HEK293 (cell line): ENCODE measurements around the gene CRYBG1.

Experiments
- CTCF ChIA-PET: fragments of 350-600 bp; formaldehyde crosslinking; extraction: SDS; loops from one replicate; lab custom pipeline; 2021; ENCODE audit warnings: antibody characterized with exemption; lab: Yijun Ruan, JAX
- POLR2A ChIA-PET: fragments of 300-600 bp; formaldehyde crosslinking; extraction: SDS; loops from one replicate; lab custom pipeline; 2020; ENCODE audit warnings: antibody characterized with exemption, inconsistent platforms; lab: Yijun Ruan, JAX
- H3K27ac ChIP-seq: fragments of 200-500 bp; sonication (Bioruptor generic); 2 replicates; pipeline ENCODE4 v1.5.1; 2014; ENCODE audit warnings: low read depth, low read length, control low read depth, inconsistent platforms; ENCODE audit errors: extremely low read depth
- H3K36me3 ChIP-seq, 2 experiments: fragments of 200-500 bp in 1 of 2; sonication (Bioruptor generic) in 1 of 2; 1 replicate in 1 of 2; 2 replicates in 1 of 2; pipeline ENCODE4 v1.5.1; 2014 to 2017; ENCODE audit warnings: inconsistent platforms in 2 of 2, low read length in 2 of 2; ENCODE audit not compliant: control insufficient read depth in 2 of 2, insufficient read depth in 1 of 2
- H3K4me1 ChIP-seq: fragments of 200-500 bp; sonication (Bioruptor generic); 2 replicates; pipeline ENCODE4 v1.5.1; 2014; ENCODE audit warnings: mild to moderate bottlenecking, low read length, inconsistent platforms; ENCODE audit not compliant: control insufficient read depth, insufficient read depth
- H3K4me3 ChIP-seq: 2 replicates; pipeline ENCODE4 v1.5.1; 2011; ENCODE audit warnings: low read depth, mild to moderate bottlenecking, control low read depth, low read length, moderate library complexity
- H3K9me3 ChIP-seq: fragments of 200-500 bp; sonication (Bioruptor generic); 2 replicates; pipeline ENCODE4 v1.5.1; 2014; ENCODE audit warnings: low read depth, low read length, inconsistent platforms; ENCODE audit not compliant: control insufficient read depth, insufficient read depth
- ATF2 ChIP-seq: fragments of 450-650 bp; formaldehyde crosslinking; IDR thresholded peaks from 2 replicates; pipeline ENCODE4 v1.5.1; 2016; ENCODE audit warnings: missing biosample characterization, missing genetic modification characterization, low read depth
- BCL11B ChIP-seq: fragments of 450-650 bp; formaldehyde crosslinking; IDR thresholded peaks from 2 replicates; pipeline ENCODE4 v1.5.1; 2016; ENCODE audit warnings: low read depth, missing biosample characterization, missing genetic modification characterization
- GLI4 ChIP-seq: fragments of 450-650 bp; formaldehyde crosslinking; IDR thresholded peaks from 2 replicates; pipeline ENCODE4 v1.5.1; 2016; ENCODE audit warnings: missing biosample characterization, missing genetic modification characterization
- GLIS1 ChIP-seq: fragments of 450-650 bp; formaldehyde crosslinking; IDR thresholded peaks from 2 replicates; pipeline ENCODE4 v1.5.1; 2016; ENCODE audit warnings: missing biosample characterization, missing genetic modification characterization
- KLF1 ChIP-seq: fragments of 450-650 bp; formaldehyde crosslinking; IDR thresholded peaks from 2 replicates; pipeline ENCODE4 v1.5.1; 2016; ENCODE audit warnings: missing biosample characterization, missing genetic modification characterization
- KLF16 ChIP-seq: fragments of 450-650 bp; formaldehyde crosslinking; IDR thresholded peaks from 2 replicates; pipeline ENCODE4 v1.5.1; 2017; ENCODE audit warnings: missing biosample characterization, missing genetic modification characterization
- MZF1 ChIP-seq: fragments of 450-650 bp; formaldehyde crosslinking; IDR thresholded peaks from 2 replicates; pipeline ENCODE4 v1.5.1; 2017; ENCODE audit warnings: missing biosample characterization, missing genetic modification characterization, borderline replicate concordance
- SCRT1 ChIP-seq: fragments of 450-650 bp; formaldehyde crosslinking; IDR thresholded peaks from 2 replicates; pipeline ENCODE4 v1.5.1; 2016; ENCODE audit warnings: missing biosample characterization, missing genetic modification characterization, borderline replicate concordance
- SETDB1 ChIP-seq: IDR thresholded peaks from one replicate; pipeline ENCODE4 v1.6.1; 2017; ENCODE audit warnings: mild to moderate bottlenecking, low read length, moderate library complexity, mixed read lengths; ENCODE audit not compliant: insufficient read length
- SP3 ChIP-seq: fragments of 450-650 bp; formaldehyde crosslinking; IDR thresholded peaks from 2 replicates; pipeline ENCODE4 v1.5.1; 2016; ENCODE audit warnings: missing biosample characterization, missing genetic modification characterization
- ZBTB11 ChIP-seq: fragments of 450-650 bp; formaldehyde crosslinking; conservative IDR thresholded peaks from 2 replicates; pipeline ENCODE4 v1.5.1; 2016; ENCODE audit warnings: low read depth, missing biosample characterization, missing genetic modification characterization
- ZBTB21 ChIP-seq: fragments of 450-650 bp; formaldehyde crosslinking; IDR thresholded peaks from 2 replicates; pipeline ENCODE4 v1.5.1; 2017; ENCODE audit warnings: missing biosample characterization, missing genetic modification characterization
- ZNF121 ChIP-seq: fragments of 450-650 bp; formaldehyde crosslinking; IDR thresholded peaks from 2 replicates; pipeline ENCODE4 v1.5.1; 2016; ENCODE audit warnings: missing biosample characterization, missing genetic modification characterization
- ZNF155 ChIP-seq: fragments of 450-650 bp; formaldehyde crosslinking; IDR thresholded peaks from 2 replicates; pipeline ENCODE4 v1.5.1; 2016; ENCODE audit warnings: missing biosample characterization, missing genetic modification characterization
- ZNF169 ChIP-seq: fragments of 450-650 bp; formaldehyde crosslinking; IDR thresholded peaks from 2 replicates; pipeline ENCODE4 v1.5.1; 2016; ENCODE audit warnings: missing biosample characterization, missing genetic modification characterization
- ZNF19 ChIP-seq: fragments of 450-650 bp; formaldehyde crosslinking; IDR thresholded peaks from 2 replicates; pipeline ENCODE4; 2016; ENCODE audit warnings: missing biosample characterization, missing genetic modification characterization, low read depth
- ZNF292 ChIP-seq: fragments of 450-650 bp; formaldehyde crosslinking; IDR thresholded peaks from 2 replicates; pipeline ENCODE4 v1.5.1; 2016; ENCODE audit warnings: low read depth, missing biosample characterization, missing genetic modification characterization, borderline replicate concordance
- ZNF302 ChIP-seq: fragments of 450-650 bp; formaldehyde crosslinking; IDR thresholded peaks from 2 replicates; pipeline ENCODE4 v1.5.1; 2016; ENCODE audit warnings: missing biosample characterization, missing genetic modification characterization, low read depth
- ZNF423 ChIP-seq: fragments of 450-650 bp; formaldehyde crosslinking; IDR thresholded peaks from 2 replicates; pipeline ENCODE4 v1.5.1; 2016; ENCODE audit warnings: missing biosample characterization, missing genetic modification characterization
- ZNF561 ChIP-seq: fragments of 450-650 bp; IDR thresholded peaks from 2 replicates; pipeline ENCODE4 v1.5.1; 2018; ENCODE audit warnings: missing biosample characterization, missing genetic modification characterization, borderline replicate concordance
- ZNF610 ChIP-seq: fragments of 450-650 bp; formaldehyde crosslinking; IDR thresholded peaks from 2 replicates; pipeline ENCODE4 v1.5.1; 2016; ENCODE audit warnings: missing biosample characterization, missing genetic modification characterization, borderline replicate concordance
- ZNF747 ChIP-seq: fragments of 450-650 bp; formaldehyde crosslinking; IDR thresholded peaks from 2 replicates; pipeline ENCODE4 v1.5.1; 2016; ENCODE audit warnings: missing biosample characterization, missing genetic modification characterization
- ZNF777 ChIP-seq: fragments of 450-650 bp; formaldehyde crosslinking; IDR thresholded peaks from 2 replicates; pipeline ENCODE4 v1.5.1; 2017; ENCODE audit warnings: missing biosample characterization, missing genetic modification characterization, borderline replicate concordance
- TF ChIP-seq, protein P1 (sequence below): fragments of 450-650 bp; formaldehyde crosslinking; IDR thresholded peaks from 2 replicates; pipeline ENCODE4 v1.5.1; 2016; ENCODE audit warnings: missing biosample characterization, missing genetic modification characterization
- TF ChIP-seq, protein P2 (sequence below): fragments of 450-650 bp; formaldehyde crosslinking; IDR thresholded peaks from 2 replicates; pipeline ENCODE4 v1.5.1; 2016; ENCODE audit warnings: missing biosample characterization, missing genetic modification characterization

Gene CRYBG1

GRCh38 chr6:106359959-106360409 is 533 bp upstream of the CRYBG1 start (continued):
- TF ChIP-seq ZNF610 (tag by site-specific recombination) = no peak
- peak; percentile 25 for TF ChIP-seq SP3 (tag by site-specific recombination)
- TF ChIP-seq ZNF169 = no peak
- no peak for TF ChIP-seq ZNF19
- no peak for TF ChIP-seq ZNF121 (tag by site-specific recombination)
- TF ChIP-seq ZBTB11 (tag by site-specific recombination) = no peak
- TF ChIP-seq ATF2 (tag by site-specific recombination) = no peak
- TF ChIP-seq ZBTB21 (tag by site-specific recombination) = no peak
- no peak for TF ChIP-seq ZNF747 (tag by site-specific recombination)
- no peak for TF ChIP-seq GLI4 (tag by site-specific recombination)
- TF ChIP-seq ZNF302 (tag by site-specific recombination) = no peak
- TF ChIP-seq, protein P1, sequence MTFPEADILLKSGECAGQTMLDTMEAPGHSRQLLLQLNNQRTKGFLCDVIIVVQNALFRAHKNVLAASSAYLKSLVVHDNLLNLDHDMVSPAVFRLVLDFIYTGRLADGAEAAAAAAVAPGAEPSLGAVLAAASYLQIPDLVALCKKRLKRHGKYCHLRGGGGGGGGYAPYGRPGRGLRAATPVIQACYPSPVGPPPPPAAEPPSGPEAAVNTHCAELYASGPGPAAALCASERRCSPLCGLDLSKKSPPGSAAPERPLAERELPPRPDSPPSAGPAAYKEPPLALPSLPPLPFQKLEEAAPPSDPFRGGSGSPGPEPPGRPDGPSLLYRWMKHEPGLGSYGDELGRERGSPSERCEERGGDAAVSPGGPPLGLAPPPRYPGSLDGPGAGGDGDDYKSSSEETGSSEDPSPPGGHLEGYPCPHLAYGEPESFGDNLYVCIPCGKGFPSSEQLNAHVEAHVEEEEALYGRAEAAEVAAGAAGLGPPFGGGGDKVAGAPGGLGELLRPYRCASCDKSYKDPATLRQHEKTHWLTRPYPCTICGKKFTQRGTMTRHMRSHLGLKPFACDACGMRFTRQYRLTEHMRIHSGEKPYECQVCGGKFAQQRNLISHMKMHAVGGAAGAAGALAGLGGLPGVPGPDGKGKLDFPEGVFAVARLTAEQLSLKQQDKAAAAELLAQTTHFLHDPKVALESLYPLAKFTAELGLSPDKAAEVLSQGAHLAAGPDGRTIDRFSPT = peak; percentile 45; the same call in 1 of the 2 replicates
- TF ChIP-seq SETDB1 = no peak
- TF ChIP-seq MZF1 (tag by site-specific recombination) = 0 out of 2 replicates have a peak, but pooled peaks have one; percentile 32

DNA sequence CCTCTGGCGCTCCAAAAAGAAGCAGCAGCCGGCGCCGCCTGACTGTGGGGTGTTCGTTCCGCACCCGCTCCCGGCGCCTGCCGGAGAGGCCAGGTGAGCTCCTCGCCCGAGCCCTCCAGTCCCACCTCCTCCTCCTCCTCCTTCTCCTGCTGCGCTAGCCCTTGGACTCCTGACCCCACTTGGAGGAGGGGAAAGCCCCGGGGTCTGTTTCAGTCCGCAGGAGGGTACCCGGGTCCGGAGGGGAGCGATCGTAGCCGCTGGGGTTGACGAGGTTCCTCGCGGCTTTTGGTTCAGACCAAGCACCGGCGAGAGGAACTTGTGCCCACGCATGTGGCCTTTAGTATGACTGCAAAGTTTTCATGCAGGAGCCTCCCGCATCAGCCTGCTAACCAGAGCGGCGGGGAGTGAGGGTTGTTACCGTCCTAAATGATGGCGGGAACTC is 493 bp downstream of the CRYBG1 start:
- ChIA-PET POLR2A (interaction anchor here (0.9 to 1.0 kb wide), 2 partner anchors 15 to 35 kb away, joined by 3 read pairs; partner anchors contain the start of gene ATG5), CTCF (interaction anchor here (0.6 to 4.2 kb wide), 38 partner anchors 10 to 638 kb away, joined by 3 to 62 read pairs (median 4); partner anchors contain the start of gene ATG5)
- Histone ChIP-seq H3K9me3 (no peaks in the 10 kb centered on the region), H3K4me1 (0 out of 2 replicates have a peak, but pooled peaks cover 2% of the 10 kb centered on the region), H3K27ac (peak overlapping the region; percentile 25; the same call in 1 of the 2 replicates), H3K36me3 (no peaks in the 10 kb centered on the region), H3K4me3 (peak overlapping the region; percentile 68)
- TF ChIP-seq ZNF292 (tag by site-specific recombination) = no peak
- TF ChIP-seq ZNF777 (tag by site-specific recombination) = peak; percentile 36; the same call in 1 of the 2 replicates
- TF ChIP-seq BCL11B = no peak
- TF ChIP-seq GLIS1 = peak; percentile 68
- no peak for TF ChIP-seq ZNF155 (tag by site-specific recombination)
- TF ChIP-seq, protein P1 = no peak
- TF ChIP-seq SCRT1 (tag by site-specific recombination) = no peak
- TF ChIP-seq, protein P2, sequence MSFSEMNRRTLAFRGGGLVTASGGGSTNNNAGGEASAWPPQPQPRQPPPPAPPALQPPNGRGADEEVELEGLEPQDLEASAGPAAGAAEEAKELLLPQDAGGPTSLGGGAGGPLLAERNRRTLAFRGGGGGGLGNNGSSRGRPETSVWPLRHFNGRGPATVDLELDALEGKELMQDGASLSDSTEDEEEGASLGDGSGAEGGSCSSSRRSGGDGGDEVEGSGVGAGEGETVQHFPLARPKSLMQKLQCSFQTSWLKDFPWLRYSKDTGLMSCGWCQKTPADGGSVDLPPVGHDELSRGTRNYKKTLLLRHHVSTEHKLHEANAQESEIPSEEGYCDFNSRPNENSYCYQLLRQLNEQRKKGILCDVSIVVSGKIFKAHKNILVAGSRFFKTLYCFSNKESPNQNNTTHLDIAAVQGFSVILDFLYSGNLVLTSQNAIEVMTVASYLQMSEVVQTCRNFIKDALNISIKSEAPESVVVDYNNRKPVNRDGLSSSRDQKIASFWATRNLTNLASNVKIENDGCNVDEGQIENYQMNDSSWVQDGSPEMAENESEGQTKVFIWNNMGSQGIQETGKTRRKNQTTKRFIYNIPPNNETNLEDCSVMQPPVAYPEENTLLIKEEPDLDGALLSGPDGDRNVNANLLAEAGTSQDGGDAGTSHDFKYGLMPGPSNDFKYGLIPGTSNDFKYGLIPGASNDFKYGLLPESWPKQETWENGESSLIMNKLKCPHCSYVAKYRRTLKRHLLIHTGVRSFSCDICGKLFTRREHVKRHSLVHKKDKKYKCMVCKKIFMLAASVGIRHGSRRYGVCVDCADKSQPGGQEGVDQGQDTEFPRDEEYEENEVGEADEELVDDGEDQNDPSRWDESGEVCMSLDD (tag by site-specific recombination) = 0 out of 2 replicates have a peak, but pooled peaks have one; percentile 52
- TF ChIP-seq ZNF423 (tag by site-specific recombination) = peak; percentile 62; the same call in 1 of the 2 replicates
- TF ChIP-seq KLF16 = 0 out of 2 replicates have a peak, but pooled peaks have one; percentile 19
- no peak for TF ChIP-seq KLF1 (tag by site-specific recombination)
- TF ChIP-seq ZNF561 (tag by site-specific recombination) = no peak
